K562 (cell line): Measurements from ENCODE around the gene SSU72. TPM values are rescaled to one million over a fixed set of nuclear protein-coding genes. Genes with fewer than 3 reads are reported as not detected.

Experiments
- BCL6 ChIP-seq: fragments of 250-450 bp; sonication (Bioruptor Pico); IDR thresholded peaks from 2 replicates; pipeline ENCODE4 v1.4.0; 2020
- CAMTA2 ChIP-seq: fragments of 250-450 bp; sonication (Bioruptor Pico); conservative IDR thresholded peaks from 2 replicates; pipeline ENCODE4 v1.5.1; 2022
- CC2D1A ChIP-seq: fragments of 450-650 bp; IDR thresholded peaks from 2 replicates; pipeline ENCODE4 v1.6.1; 2017; ENCODE audit warnings: mild to moderate bottlenecking
- CTBP1 ChIP-seq: fragments of 450-650 bp; IDR thresholded peaks from 2 replicates; pipeline ENCODE4 v1.6.1; 2016; ENCODE audit warnings: borderline replicate concordance
- EP300 ChIP-seq: IDR thresholded peaks from 2 replicates; pipeline ENCODE4 v1.6.1; 2012; ENCODE audit warnings: low read length, improper control_type of control experiment
- FOS ChIP-seq: IDR thresholded peaks from 3 replicates; pipeline ENCODE4 v1.6.1; 2011; ENCODE audit not compliant: insufficient read length; ENCODE audit errors: extremely low read depth
- IFI16 ChIP-seq: fragments of 250-450 bp; sonication (Bioruptor Pico); IDR thresholded peaks from 2 replicates; pipeline ENCODE4 v2.1.2; 2022; ENCODE audit warnings: mild to moderate bottlenecking, inconsistent platforms
- ILK ChIP-seq: fragments of 450-650 bp; IDR thresholded peaks from 2 replicates; pipeline ENCODE4 v1.6.1; 2016; ENCODE audit warnings: missing genetic modification characterization, low read depth, mild to moderate bottlenecking, missing compliant biosample characterization, moderate library complexity, borderline replicate concordance
- PHF20 ChIP-seq: fragments of 450-650 bp; IDR thresholded peaks from 2 replicates; pipeline ENCODE4 v1.6.1; 2018; ENCODE audit not compliant: partially characterized antibody
- RAD21 ChIP-seq, 2 experiments: fragments of 250-450 bp in 1 of 2; fragments of 450-650 bp in 1 of 2; sonication (Bioruptor Pico) in 1 of 2; formaldehyde crosslinking in 1 of 2; IDR thresholded peaks in 1 of 2; conservative IDR thresholded peaks in 1 of 2; 2 replicates each; pipeline versions ENCODE4 v1.4.0 to v1.8.0; 2020 to 2022; ENCODE audit warnings: mild to moderate bottlenecking in 2 of 2, moderate library complexity in 1 of 2
- RFX5 ChIP-seq: IDR thresholded peaks from 2 replicates; pipeline ENCODE4 v1.6.1; 2011; ENCODE audit warnings: low read depth, mild to moderate bottlenecking, improper control_type of control experiment, low read length
- ZFP36 ChIP-seq: fragments of 150-350 bp; IDR thresholded peaks from 2 replicates; pipeline ENCODE4 v1.6.1; 2018; ENCODE audit warnings: low read length, low read depth; ENCODE audit not compliant: partially characterized antibody
- ZNF408 ChIP-seq: fragments of 250-450 bp; sonication (Bioruptor Pico); IDR thresholded peaks from 2 replicates; pipeline ENCODE4 v1.4.0; 2020; ENCODE audit warnings: low read depth, mild to moderate bottlenecking, moderate library complexity
- ZNF695 ChIP-seq: fragments of 450-650 bp; formaldehyde crosslinking; IDR thresholded peaks from 2 replicates; pipeline ENCODE4 v1.4.0; 2020; ENCODE audit warnings: mild to moderate bottlenecking, moderate library complexity
- polyA plus RNA-seq, 8 experiments: library from polyadenylated mRNA; depleted of rRNA in 4 of 8; stranded (reverse) in 5 of 8; unstranded in 3 of 8; fragments of >200 nt; fragmentation: Nextera tagmentation in 2 of 8; fragmentation: Illumina TruSeq in 1 of 8; extraction: Ambion mirVana in 2 of 8; extraction: Trizol in 1 of 8; gene quantifications; 2 replicates each; pipeline versions ENCODE4 v1.2.1 to v1.2.3, GENCODE V29; 2011 to 2014; ENCODE audit warnings: inconsistent platforms in 1 of 8, missing spikeins in 1 of 8
- total RNA-seq, 7 experiments: library from RNA; depleted of rRNA in 6 of 7; stranded (reverse); fragments of >200 nt in 6 of 7; fragmentation: Illumina TruSeq in 2 of 7; extraction: Trizol in 2 of 7; gene quantifications; 2 replicates each; pipeline versions ENCODE4 v1.2.1 to v1.2.3, GENCODE V29; 2011 to 2021; ENCODE audit warnings: low replicate concordance in 1 of 7
- TF ChIP-seq, protein P1 (sequence below): sonication (generic); formaldehyde crosslinking; IDR thresholded peaks from 2 replicates; pipeline ENCODE4 v1.8.0; 2022; ENCODE audit warnings: mild to moderate bottlenecking, missing genetic modification reagents
- TF ChIP-seq, protein P2 (sequence below): fragments of 150-350 bp; conservative IDR thresholded peaks from 2 replicates; pipeline ENCODE4 v1.6.1; 2014; ENCODE audit warnings: low read length
- TF ChIP-seq, protein P3 (sequence below): sonication (generic); IDR thresholded peaks from 2 replicates; pipeline ENCODE4 v1.6.1; 2016
- TF ChIP-seq, protein P4 (sequence below): fragments of 450-650 bp; formaldehyde crosslinking; IDR thresholded peaks from 2 replicates; pipeline ENCODE4 v1.4.0; 2020; ENCODE audit warnings: mild to moderate bottlenecking, moderate library complexity
- TF ChIP-seq, protein P5 (sequence below): sonication (generic); formaldehyde crosslinking; IDR thresholded peaks from 2 replicates; pipeline ENCODE4 v1.8.0; 2022; ENCODE audit warnings: mild to moderate bottlenecking, missing genetic modification reagents

Gene SSU72
- total and polyA plus RNA-seq, 9 of the 15 experiments (the other 6 are each of a cell fraction or from before 2014, with no cell fraction given), result 70.8 to 201 (median 94.6) TPM

DNA sequence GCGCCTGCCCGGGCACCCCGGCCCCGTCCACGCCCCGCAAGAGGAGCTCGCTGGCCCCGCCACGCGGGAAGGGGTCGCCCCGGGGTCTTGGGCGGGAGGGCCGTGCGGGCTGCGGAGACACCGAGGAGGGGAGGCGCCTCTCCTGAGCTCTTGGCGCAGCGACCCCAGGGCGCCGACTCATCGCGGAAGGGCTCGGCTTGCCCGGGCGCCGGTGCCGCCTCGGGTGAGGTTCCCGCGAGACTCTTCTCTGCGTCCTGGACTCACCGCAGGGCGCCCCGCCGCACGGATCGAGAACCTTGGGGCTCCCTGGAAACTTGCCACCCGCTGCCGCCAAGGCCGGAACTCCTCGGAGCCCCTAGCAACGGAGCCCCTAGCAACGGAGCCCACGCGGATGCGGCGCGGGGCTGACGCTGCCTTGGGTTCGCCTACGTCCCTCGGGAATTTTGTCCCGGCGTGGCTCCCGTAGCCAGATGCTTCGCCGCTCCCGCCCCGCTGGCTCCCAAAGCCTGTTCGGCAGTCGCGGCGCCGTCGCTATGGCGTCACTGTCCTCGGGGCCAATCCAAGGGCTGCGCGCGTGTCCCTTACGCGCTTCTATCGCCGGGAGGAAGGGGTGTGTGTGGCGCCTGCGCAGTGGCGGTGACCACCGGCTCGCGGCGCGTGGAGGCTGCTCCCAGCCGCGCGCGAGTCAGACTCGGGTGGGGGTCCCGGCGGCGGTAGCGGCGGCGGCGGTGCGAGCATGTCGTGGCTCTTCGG lies 63.0 kb downstream of the SSU72 start, which contains the start of gene ATAD3A (continued):
- TF ChIP-seq, protein P1, sequence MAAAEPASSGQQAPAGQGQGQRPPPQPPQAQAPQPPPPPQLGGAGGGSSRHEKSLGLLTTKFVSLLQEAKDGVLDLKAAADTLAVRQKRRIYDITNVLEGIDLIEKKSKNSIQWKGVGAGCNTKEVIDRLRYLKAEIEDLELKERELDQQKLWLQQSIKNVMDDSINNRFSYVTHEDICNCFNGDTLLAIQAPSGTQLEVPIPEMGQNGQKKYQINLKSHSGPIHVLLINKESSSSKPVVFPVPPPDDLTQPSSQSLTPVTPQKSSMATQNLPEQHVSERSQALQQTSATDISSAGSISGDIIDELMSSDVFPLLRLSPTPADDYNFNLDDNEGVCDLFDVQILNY (CRISPR knock-in tag), result no peak
- TF ChIP-seq ZNF408 (CRISPR knock-in tag), result no peak
- TF ChIP-seq ZFP36, result peak; percentile 20
- TF ChIP-seq, protein P2, sequence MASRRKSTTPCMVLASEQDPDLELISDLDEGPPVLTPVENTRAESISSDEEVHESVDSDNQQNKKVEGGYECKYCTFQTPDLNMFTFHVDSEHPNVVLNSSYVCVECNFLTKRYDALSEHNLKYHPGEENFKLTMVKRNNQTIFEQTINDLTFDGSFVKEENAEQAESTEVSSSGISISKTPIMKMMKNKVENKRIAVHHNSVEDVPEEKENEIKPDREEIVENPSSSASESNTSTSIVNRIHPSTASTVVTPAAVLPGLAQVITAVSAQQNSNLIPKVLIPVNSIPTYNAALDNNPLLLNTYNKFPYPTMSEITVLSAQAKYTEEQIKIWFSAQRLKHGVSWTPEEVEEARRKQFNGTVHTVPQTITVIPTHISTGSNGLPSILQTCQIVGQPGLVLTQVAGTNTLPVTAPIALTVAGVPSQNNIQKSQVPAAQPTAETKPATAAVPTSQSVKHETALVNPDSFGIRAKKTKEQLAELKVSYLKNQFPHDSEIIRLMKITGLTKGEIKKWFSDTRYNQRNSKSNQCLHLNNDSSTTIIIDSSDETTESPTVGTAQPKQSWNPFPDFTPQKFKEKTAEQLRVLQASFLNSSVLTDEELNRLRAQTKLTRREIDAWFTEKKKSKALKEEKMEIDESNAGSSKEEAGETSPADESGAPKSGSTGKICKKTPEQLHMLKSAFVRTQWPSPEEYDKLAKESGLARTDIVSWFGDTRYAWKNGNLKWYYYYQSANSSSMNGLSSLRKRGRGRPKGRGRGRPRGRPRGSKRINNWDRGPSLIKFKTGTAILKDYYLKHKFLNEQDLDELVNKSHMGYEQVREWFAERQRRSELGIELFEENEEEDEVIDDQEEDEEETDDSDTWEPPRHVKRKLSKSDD, result peak; percentile 83
- TF ChIP-seq FOS, result peak; percentile 46
- TF ChIP-seq ZNF695 (CRISPR knock-in tag), result no peak
- TF ChIP-seq, protein P3, sequence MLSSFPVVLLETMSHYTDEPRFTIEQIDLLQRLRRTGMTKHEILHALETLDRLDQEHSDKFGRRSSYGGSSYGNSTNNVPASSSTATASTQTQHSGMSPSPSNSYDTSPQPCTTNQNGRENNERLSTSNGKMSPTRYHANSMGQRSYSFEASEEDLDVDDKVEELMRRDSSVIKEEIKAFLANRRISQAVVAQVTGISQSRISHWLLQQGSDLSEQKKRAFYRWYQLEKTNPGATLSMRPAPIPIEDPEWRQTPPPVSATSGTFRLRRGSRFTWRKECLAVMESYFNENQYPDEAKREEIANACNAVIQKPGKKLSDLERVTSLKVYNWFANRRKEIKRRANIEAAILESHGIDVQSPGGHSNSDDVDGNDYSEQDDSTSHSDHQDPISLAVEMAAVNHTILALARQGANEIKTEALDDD, result no peak
- peak; percentile 99 for TF ChIP-seq CTBP1
- no peak for TF ChIP-seq CAMTA2
- TF ChIP-seq RAD21 (CRISPR knock-in tag; conservative IDR thresholded peaks at IDR 0.05 in 1 of 2, IDR thresholded peaks at IDR 0.05 in 1 of 2), result no peak
- no peak for TF ChIP-seq ILK (tag)
- TF ChIP-seq, protein P4, sequence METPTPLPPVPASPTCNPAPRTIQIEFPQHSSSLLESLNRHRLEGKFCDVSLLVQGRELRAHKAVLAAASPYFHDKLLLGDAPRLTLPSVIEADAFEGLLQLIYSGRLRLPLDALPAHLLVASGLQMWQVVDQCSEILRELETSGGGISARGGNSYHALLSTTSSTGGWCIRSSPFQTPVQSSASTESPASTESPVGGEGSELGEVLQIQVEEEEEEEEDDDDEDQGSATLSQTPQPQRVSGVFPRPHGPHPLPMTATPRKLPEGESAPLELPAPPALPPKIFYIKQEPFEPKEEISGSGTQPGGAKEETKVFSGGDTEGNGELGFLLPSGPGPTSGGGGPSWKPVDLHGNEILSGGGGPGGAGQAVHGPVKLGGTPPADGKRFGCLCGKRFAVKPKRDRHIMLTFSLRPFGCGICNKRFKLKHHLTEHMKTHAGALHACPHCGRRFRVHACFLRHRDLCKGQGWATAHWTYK (CRISPR knock-in tag), result peak; percentile 57; the same call in 1 of the 2 replicates
- no peak for TF ChIP-seq BCL6 (CRISPR knock-in tag)
- TF ChIP-seq, protein P5, sequence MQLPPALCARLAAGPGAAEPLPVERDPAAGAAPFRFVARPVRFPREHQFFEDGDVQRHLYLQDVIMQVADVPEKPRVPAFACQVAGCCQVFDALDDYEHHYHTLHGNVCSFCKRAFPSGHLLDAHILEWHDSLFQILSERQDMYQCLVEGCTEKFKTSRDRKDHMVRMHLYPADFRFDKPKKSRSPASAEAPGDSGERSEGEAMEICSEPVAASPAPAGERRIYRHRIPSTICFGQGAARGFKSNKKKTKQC, result peak; percentile 88; the same call in 1 of the 2 replicates
- no peak for TF ChIP-seq RFX5
- TF ChIP-seq IFI16 (CRISPR knock-in tag), result no peak
- TF ChIP-seq CC2D1A, result no peak
- peak; percentile 91 for TF ChIP-seq PHF20
- no peak for TF ChIP-seq EP300
